Spleen (tissue), 11 donors: Measurements from ENCODE around the gene LEF1. TPM values are rescaled to one million over a fixed set of nuclear protein-coding genes. Genes with fewer than 3 reads are reported as not detected.

Experiments used
- DNase-seq: peaks from one replicate; pipeline ENCODE4 v3.0.0-alpha.2; 2020
- H3K27ac ChIP-seq, 8 donors: fragments of 200-600 bp; sonication (generic) in 7 of 8; 1 replicate in 4 of 8; 2 replicates in 4 of 8; pipeline versions ENCODE4 v1.5.0 to v1.8.0; 2016 to 2021; ENCODE audit warnings: inconsistent platforms in 4 of 8, mild to moderate bottlenecking in 4 of 8, moderate library complexity in 1 of 8
- H3K27me3 ChIP-seq, 7 donors: fragments of 200-600 bp; sonication (generic) in 6 of 7; replicated peaks in 1 of 7; 1 replicate in 4 of 7; 2 replicates in 3 of 7; pipeline versions ENCODE4 v1.5.0 to v1.8.0; 2016 to 2021; ENCODE audit warnings: inconsistent platforms in 3 of 7, mild to moderate bottlenecking in 1 of 7
- H3K36me3 ChIP-seq, 6 donors: fragments of 200-600 bp; sonication (generic) in 5 of 6; 1 replicate in 4 of 6; 2 replicates in 2 of 6; pipeline versions ENCODE4 v1.5.0 to v1.8.0; 2016 to 2021; ENCODE audit warnings: inconsistent platforms in 2 of 6
- H3K4me1 ChIP-seq, 6 donors: fragments of 200-600 bp; sonication (generic) in 5 of 6; 1 replicate in 3 of 6; 2 replicates in 3 of 6; pipeline versions ENCODE4 v1.5.0 to v1.8.0; 2016 to 2021; ENCODE audit warnings: inconsistent platforms in 3 of 6
- H3K4me3 ChIP-seq, 8 donors: fragments of 200-600 bp; sonication (generic) in 7 of 8; 1 replicate in 4 of 8; 2 replicates in 4 of 8; pipeline versions ENCODE4 v1.5.0 to v1.8.0; 2016 to 2021; ENCODE audit warnings: inconsistent platforms in 4 of 8, mild to moderate bottlenecking in 4 of 8, moderate library complexity in 2 of 8
- H3K9me3 ChIP-seq, 8 donors: fragments of 200-600 bp; sonication (generic) in 7 of 8; 1 replicate in 4 of 8; 2 replicates in 4 of 8; pipeline versions ENCODE4 v1.5.0 to v1.8.0; 2016 to 2021; ENCODE audit warnings: inconsistent platforms in 4 of 8
- CTCF ChIP-seq, 11 experiments: fragments of 200-600 bp in 7 of 11; fragments of 450-650 bp in 4 of 11; sonication (generic) in 4 of 11; IDR thresholded peaks in 8 of 11; conservative IDR thresholded peaks in 3 of 11; 1 replicate in 7 of 11; 2 replicates in 4 of 11; pipeline versions ENCODE4 v1.4.0 to v1.8.0; 2016 to 2021; ENCODE audit warnings: antibody characterized with exemption in 11 of 11, inconsistent platforms in 4 of 11, mild to moderate bottlenecking in 1 of 11
- POLR2A ChIP-seq, 3 donors: fragments of 450-650 bp; IDR thresholded peaks; one replicate each; pipeline ENCODE4 v1.5.1; 2017; ENCODE audit warnings: antibody characterized with exemption in 3 of 3, mild to moderate bottlenecking in 1 of 3
- POLR2AphosphoS5 ChIP-seq, 3 donors: sonication (generic); formaldehyde crosslinking; IDR thresholded peaks; one replicate each; pipeline ENCODE4 v1.5.1; 2017; ENCODE audit warnings: antibody characterized with exemption in 3 of 3
- WGBS, 5 donors: extraction: QIAGEN DNeasy Blood & Tissue Kit in 3 of 5; methylation state at CpG; one replicate each; pipeline versions ENCODE4 v1.1.5 to v1.1.7; 2013 to 2018; 5-methylcytosine and 5-hydroxymethylcytosine counted together
- intact Hi-C: fragments of 100-400 bp; cut with DNase I; formaldehyde crosslinking; loops from one replicate; pipeline ENCODE4 v1.15.0; 2023; ENCODE audit warnings: low total_unique reads
- polyA plus RNA-seq, 3 donors: library from polyadenylated mRNA; stranded (reverse); fragments of 200-250 nt; gene quantifications; one replicate each; pipeline ENCODE4 v1.2.1, GENCODE V29; 2013
- total RNA-seq, 7 donors: library from RNA; depleted of rRNA in 3 of 7; stranded (reverse); fragments of >200 nt in 3 of 7; fragmentation: NEBNext Ultra II Directional in 4 of 7; extraction: Animal tissue kit (Norgen Biotek cat#: 25700) in 4 of 7; gene quantifications; one replicate each; pipeline versions ENCODE4 v1.1.0 to v1.2.1, GENCODE V29; 2016 to 2021
- donor health status: healthy with polysubstance abuse.
- donor health status: DM: no; HTN: no; CAD: no; lungs with moderate emphysema.
- donor health status: DM: no; HTN: no; CAD: no.
- donor health status: Bipolar disorder and iron deficiency.
- donor health status: healthy.
- donor health status: DM: no; HTN: no; CAD: no.
- donor health status: DM: yes; HTN: yes; CAD: no.

Gene LEF1
- total and polyA plus RNA-seq, 10 donors = 7.8 to 55.4 (median 33.9) TPM

GRCh38 chr4:108204518-108204917 lies 35.8 kb upstream of the LEF1 start:
- H3K4me1 ChIP-seq = no peaks in the 10 kb centered on the region
- H3K4me3 ChIP-seq = no peak overlapping the region
- H3K27me3 ChIP-seq = no peaks in the 10 kb centered on the region
- 89 to 98% (median 91%) methylated on average over 2 of the region's 2 CpGs for WGBS, 5 donors
- intact Hi-C loops = no loop called here
- H3K36me3 ChIP-seq = no peaks in the 10 kb centered on the region
- no peak for TF ChIP-seq POLR2A (IDR thresholded peaks at IDR 0.05)
- no peak for TF ChIP-seq POLR2AphosphoS5 (IDR thresholded peaks at IDR 0.05)
- no peak for TF ChIP-seq CTCF (IDR thresholded peaks at IDR 0.05 in 8 of 11, conservative IDR thresholded peaks at IDR 0.05 in 3 of 11)
- no peak for DNase-seq
- H3K27ac ChIP-seq = no peak overlapping the region
- H3K9me3 ChIP-seq = no peaks in the 10 kb centered on the region

GRCh38 chr4:108203377-108203776 lies 34.6 kb upstream of the LEF1 start:
- TF ChIP-seq POLR2AphosphoS5 (IDR thresholded peaks at IDR 0.05) (no peak), CTCF (IDR thresholded peaks at IDR 0.05 in 8 of 11, conservative IDR thresholded peaks at IDR 0.05 in 3 of 11) (no peak), POLR2A (IDR thresholded peaks at IDR 0.05) (no peak)
- 65 to 78% (median 69%) methylated on average over 3 of the region's 3 CpGs for WGBS, 5 donors

GRCh38 chr4:108201774-108202173 lies 33.0 kb upstream of the LEF1 start:
- Histone ChIP-seq H3K9me3 (no peaks in the 10 kb centered on the region), H3K27me3 (no peaks in the 10 kb centered on the region), H3K4me1 (no peaks in the 10 kb centered on the region), H3K27ac (no peak overlapping the region), H3K4me3 (no peak overlapping the region), H3K36me3 (no peaks in the 10 kb centered on the region)
- intact Hi-C loops = no loop called here
- WGBS, 5 donors = 83 to 100% (median 96%) methylated on average over 2 of the region's 2 CpGs
- TF ChIP-seq POLR2AphosphoS5 (IDR thresholded peaks at IDR 0.05) (no peak), POLR2A (IDR thresholded peaks at IDR 0.05) (no peak), CTCF (IDR thresholded peaks at IDR 0.05 in 8 of 11, conservative IDR thresholded peaks at IDR 0.05 in 3 of 11) (no peak)
- DNase-seq = no peak

More at GRCh38 chr4:108203377-108203776, 34.6 kb upstream of the LEF1 start:
- Histone ChIP-seq H3K9me3 (no peaks in the 10 kb centered on the region), H3K27ac (no peak overlapping the region), H3K27me3 (no peaks in the 10 kb centered on the region), H3K4me3 (no peak overlapping the region), H3K36me3 (no peaks in the 10 kb centered on the region), H3K4me1 (no peaks in the 10 kb centered on the region)
- intact Hi-C loops = no loop called here
- DNase-seq = no peak

- Histone ChIP-seq H3K27me3 (no peaks in the 10 kb centered on the region), H3K27ac (no peak overlapping the region), H3K4me1 (no peaks in the 10 kb centered on the region), H3K9me3 (no peaks in the 10 kb centered on the region), H3K4me3 (no peak overlapping the region), H3K36me3 (no peaks in the 10 kb centered on the region)
- no peak for DNase-seq
- no peak for TF ChIP-seq CTCF (IDR thresholded peaks at IDR 0.05 in 8 of 11, conservative IDR thresholded peaks at IDR 0.05 in 3 of 11)
- no peak for TF ChIP-seq POLR2A (IDR thresholded peaks at IDR 0.05)
- TF ChIP-seq POLR2AphosphoS5 (IDR thresholded peaks at IDR 0.05) = no peak
- 77 to 88% (median 86%) methylated on average over 1 of the region's 1 CpG for WGBS, 5 donors
- intact Hi-C loops = no loop called here
Measured at GRCh38 chr4:108199881-108200280, 31.1 kb upstream of the LEF1 start.
